CD14-positive monocyte (primary cell): ENCODE data around the gene RNF217. TPM values are rescaled to one million over a fixed set of nuclear protein-coding genes. Genes with fewer than 3 reads are reported as not detected.

Experiments used
- DNase-seq, 3 donors: peaks; one replicate each; pipeline ENCODE4 v3.0.0-alpha.2; 2011 to 2022
- H2AFZ ChIP-seq: 2 replicates; pipeline ENCODE4 v1.6.0; 2012; ENCODE audit warnings: mild to moderate bottlenecking, low read depth, low read length, inconsistent platforms; ENCODE audit not compliant: insufficient read depth, poor library complexity, severe bottlenecking
- H3K27ac ChIP-seq, 2 donors: 1 replicate in 1 of 2; 2 replicates in 1 of 2; pipeline ENCODE4 v1.5.1; 2012 to 2013; ENCODE audit warnings: low read length in 2 of 2, control low read depth in 1 of 2, inconsistent platforms in 1 of 2, low read depth in 1 of 2, mild to moderate bottlenecking in 1 of 2
- H3K27me3 ChIP-seq, 2 donors: one replicate each; pipeline versions ENCODE4 v1.6.0 to v1.6.1; 2011 to 2013; ENCODE audit warnings: low read length in 2 of 2; ENCODE audit not compliant: control insufficient read depth in 2 of 2, insufficient read depth in 2 of 2
- H3K36me3 ChIP-seq, 2 donors: replicated peaks in 1 of 2; 1 replicate in 1 of 2; 2 replicates in 1 of 2; pipeline versions ENCODE4 v1.5.1 to v1.6.1; 2012 to 2013; ENCODE audit warnings: low read length in 2 of 2, control low read depth in 1 of 2, inconsistent platforms in 1 of 2, mild to moderate bottlenecking in 1 of 2; ENCODE audit not compliant: insufficient read depth in 2 of 2, control insufficient read depth in 1 of 2
- H3K4me1 ChIP-seq, 2 donors: 1 replicate in 1 of 2; 2 replicates in 1 of 2; pipeline versions ENCODE4 v1.5.1 to v1.6.1; 2012 to 2013; ENCODE audit warnings: low read length in 2 of 2, control low read depth in 1 of 2, inconsistent platforms in 1 of 2, mild to moderate bottlenecking in 1 of 2, moderate library complexity in 1 of 2; ENCODE audit not compliant: insufficient read depth in 2 of 2, control insufficient read depth in 1 of 2
- H3K4me2 ChIP-seq: replicated peaks from 2 replicates; pipeline ENCODE3; 2012; ENCODE audit warnings: low read length, moderate library complexity, mild to moderate bottlenecking; ENCODE audit not compliant: poor library complexity, severe bottlenecking; ENCODE audit errors: extremely low read depth
- H3K4me3 ChIP-seq, 3 experiments: fragments of 200-600 bp in 1 of 3; sonication (generic) in 1 of 3; replicated peaks in 1 of 3; 1 replicate in 2 of 3; 2 replicates in 1 of 3; pipeline ENCODE4 v1.5.1; 2011 to 2013; ENCODE audit warnings: low read length in 3 of 3, mild to moderate bottlenecking in 3 of 3, control low read depth in 2 of 3, low read depth in 2 of 3, inconsistent platforms in 1 of 3, moderate library complexity in 1 of 3
- H3K79me2 ChIP-seq: 2 replicates; pipeline ENCODE4 v1.6.0; 2012; ENCODE audit warnings: mild to moderate bottlenecking, control low read depth, inconsistent platforms, low read length, moderate library complexity; ENCODE audit not compliant: insufficient read depth
- H3K9ac ChIP-seq: 2 replicates; pipeline ENCODE4 v1.6.0; 2017; ENCODE audit warnings: low read length, mild to moderate bottlenecking; ENCODE audit not compliant: insufficient read depth, poor library complexity, severe bottlenecking
- H3K9me3 ChIP-seq, 2 donors: replicated peaks in 1 of 2; 1 replicate in 1 of 2; 2 replicates in 1 of 2; pipeline versions ENCODE4 v1.5.1 to v1.6.1; 2012 to 2013; ENCODE audit warnings: low read length in 2 of 2, control low read depth in 1 of 2; ENCODE audit not compliant: control insufficient read depth in 1 of 2, insufficient read depth in 1 of 2
- H4K20me1 ChIP-seq: 2 replicates; pipeline ENCODE4 v1.6.0; 2012; ENCODE audit warnings: mild to moderate bottlenecking, low read length, control low read depth, moderate library complexity; ENCODE audit not compliant: insufficient read depth
- H3K27ac Mint-ChIP-seq, 7 donors: one replicate each; pipeline ENCODE4 v1.8.0; 2020; ENCODE audit warnings: mild to moderate bottlenecking in 7 of 7, mixed read lengths in 7 of 7, moderate library complexity in 6 of 7, inconsistent platforms in 2 of 7
- H3K27me3 Mint-ChIP-seq, 3 donors: one replicate each; pipeline ENCODE4 v1.8.0; 2021 to 2022; ENCODE audit warnings: low read depth in 3 of 3, mild to moderate bottlenecking in 3 of 3, mixed read lengths in 3 of 3, moderate library complexity in 3 of 3, inconsistent platforms in 1 of 3
- H3K36me3 Mint-ChIP-seq, 2 donors: one replicate each; pipeline ENCODE4 v1.8.0; 2020; ENCODE audit warnings: mixed read lengths in 2 of 2, inconsistent platforms in 1 of 2, mild to moderate bottlenecking in 1 of 2
- H3K4me1 Mint-ChIP-seq: one replicate; pipeline ENCODE4 v1.8.0; 2020; ENCODE audit warnings: mild to moderate bottlenecking, mixed read lengths
- H3K4me3 Mint-ChIP-seq, 2 donors: one replicate each; pipeline ENCODE4 v1.8.0; 2020; ENCODE audit warnings: mild to moderate bottlenecking in 2 of 2, mixed read lengths in 2 of 2, moderate library complexity in 1 of 2
- H3K9me3 Mint-ChIP-seq, 7 donors: one replicate each; pipeline ENCODE4 v1.8.0; 2020 to 2022; ENCODE audit warnings: mixed read lengths in 7 of 7, mild to moderate bottlenecking in 6 of 7, moderate library complexity in 6 of 7, inconsistent platforms in 2 of 7
- WGBS: methylation state at CpG from one replicate; pipeline ENCODE4 v1.1.5; 2013; ENCODE audit warnings: missing lambda C conversion rate; ENCODE audit not compliant: insufficient coverage; 5-methylcytosine and 5-hydroxymethylcytosine counted together
- intact Hi-C, 2 donors: fragments of 100-400 bp; cut with micrococcal nuclease; formaldehyde crosslinking; loops; one replicate each; pipeline versions ENCODE4 v1.15.0 to v1.15.1; 2023
- polyA plus RNA-seq, 3 donors: library from polyadenylated mRNA; depleted of rRNA in 1 of 3; unstranded in 2 of 3; stranded (reverse) in 1 of 3; fragments of 300-500 nt in 2 of 3; fragments of >200 nt in 1 of 3; fragmentation: Illumina TruSeq in 2 of 3; gene quantifications; 1 replicate in 2 of 3; 2 replicates in 1 of 3; pipeline ENCODE4 v1.2.3, GENCODE V29; 2012 to 2021
- TF ChIP-seq, protein P1 (sequence below): fragments of 200-600 bp; IDR thresholded peaks from one replicate; pipeline ENCODE4 v1.8.0; 2022; ENCODE audit warnings: antibody characterized with exemption, mild to moderate bottlenecking

Gene RNF217
- polyA plus RNA-seq, 3 donors = 2.2 to 11.6 (median 3.3) TPM

DNA sequence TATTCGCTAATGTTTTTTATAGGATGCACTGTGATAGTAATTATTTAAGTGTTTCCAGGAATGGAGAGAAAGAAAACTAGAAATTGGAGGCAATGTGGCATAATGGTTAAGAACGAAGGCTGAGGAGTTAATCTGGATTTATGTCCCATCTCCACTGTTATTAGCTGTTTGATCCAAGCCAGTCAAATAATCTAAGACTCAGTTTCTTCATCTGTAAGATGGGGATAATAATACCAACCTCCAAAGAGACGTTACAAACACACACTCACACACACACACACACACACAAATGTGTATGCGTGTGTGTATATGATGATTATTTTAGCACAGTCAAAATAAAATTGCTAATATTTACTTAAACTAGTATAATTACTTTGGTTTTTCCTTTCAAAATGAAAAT lies 154.5 kb downstream of the RNF217 start:
- Mint-ChIP-seq H3K36me3 (no peaks in the 10 kb centered on the region), H3K9me3 (peaks cover 7 to 13% (median 10%) of the 10 kb centered on the region in 7 donors), H3K27ac (no peak overlapping the region), H3K4me1 (no peaks in the 10 kb centered on the region), H3K4me3 (no peak overlapping the region), H3K27me3 (peaks cover 0 to 1% (median 0%) of the 10 kb centered on the region in 3 donors)
- Histone ChIP-seq H3K36me3 (no peaks in the 10 kb centered on the region), H2AFZ (no peak overlapping the region), H3K4me2 (no peak overlapping the region), H3K27ac (no peak overlapping the region), H3K9ac (no peak overlapping the region), H3K9me3 (peaks cover 8 to 10% of the 10 kb centered on the region in 2 donors), H3K4me3 (no peak overlapping the region), H4K20me1 (no peaks in the 10 kb centered on the region), H3K4me1 (no peaks in the 10 kb centered on the region), H3K79me2 (no peaks in the 10 kb centered on the region), H3K27me3 (no peaks in the 10 kb centered on the region)
- TF ChIP-seq, protein P1, sequence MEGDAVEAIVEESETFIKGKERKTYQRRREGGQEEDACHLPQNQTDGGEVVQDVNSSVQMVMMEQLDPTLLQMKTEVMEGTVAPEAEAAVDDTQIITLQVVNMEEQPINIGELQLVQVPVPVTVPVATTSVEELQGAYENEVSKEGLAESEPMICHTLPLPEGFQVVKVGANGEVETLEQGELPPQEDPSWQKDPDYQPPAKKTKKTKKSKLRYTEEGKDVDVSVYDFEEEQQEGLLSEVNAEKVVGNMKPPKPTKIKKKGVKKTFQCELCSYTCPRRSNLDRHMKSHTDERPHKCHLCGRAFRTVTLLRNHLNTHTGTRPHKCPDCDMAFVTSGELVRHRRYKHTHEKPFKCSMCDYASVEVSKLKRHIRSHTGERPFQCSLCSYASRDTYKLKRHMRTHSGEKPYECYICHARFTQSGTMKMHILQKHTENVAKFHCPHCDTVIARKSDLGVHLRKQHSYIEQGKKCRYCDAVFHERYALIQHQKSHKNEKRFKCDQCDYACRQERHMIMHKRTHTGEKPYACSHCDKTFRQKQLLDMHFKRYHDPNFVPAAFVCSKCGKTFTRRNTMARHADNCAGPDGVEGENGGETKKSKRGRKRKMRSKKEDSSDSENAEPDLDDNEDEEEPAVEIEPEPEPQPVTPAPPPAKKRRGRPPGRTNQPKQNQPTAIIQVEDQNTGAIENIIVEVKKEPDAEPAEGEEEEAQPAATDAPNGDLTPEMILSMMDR = no peak
- no CpG with 5 or more reads among the region's 4 CpGs for WGBS
- no peak for DNase-seq
- intact Hi-C loops = no loop called here

DNA sequence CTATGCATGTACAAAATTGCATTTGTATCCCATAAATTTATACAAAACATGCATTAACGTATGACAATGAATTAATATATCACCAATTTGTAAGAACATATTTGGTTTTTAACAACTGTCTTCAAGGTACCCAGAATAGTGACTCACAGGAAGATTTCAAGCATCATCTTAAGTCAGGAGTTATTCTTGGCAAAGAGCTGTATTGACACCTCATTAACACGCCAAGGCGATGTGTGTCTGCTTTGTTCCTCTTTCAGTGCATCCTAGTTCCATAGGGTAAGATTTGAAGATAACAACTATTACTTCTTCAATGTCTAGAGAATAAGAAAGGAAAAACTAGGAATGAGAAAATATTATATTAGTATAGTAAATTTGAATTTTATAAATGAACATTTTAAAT lies 155.6 kb downstream of the RNF217 start:
- TF ChIP-seq, protein P1 = no peak
- Histone ChIP-seq H3K9me3 (no peaks in the 10 kb centered on the region), H3K4me3 (no peak overlapping the region), H4K20me1 (no peaks in the 10 kb centered on the region), H2AFZ (no peak overlapping the region), H3K9ac (no peak overlapping the region), H3K27ac (no peak overlapping the region), H3K79me2 (no peaks in the 10 kb centered on the region), H3K4me2 (no peak overlapping the region), H3K4me1 (no peaks in the 10 kb centered on the region), H3K36me3 (no peaks in the 10 kb centered on the region), H3K27me3 (no peaks in the 10 kb centered on the region)
- Mint-ChIP-seq H3K4me3 (no peak overlapping the region), H3K9me3 (peaks cover 0 to 2% (median 0%) of the 10 kb centered on the region in 7 donors), H3K36me3 (no peaks in the 10 kb centered on the region), H3K27me3 (peaks cover 0 to 1% (median 0%) of the 10 kb centered on the region in 3 donors), H3K27ac (no peak overlapping the region), H3K4me1 (no peaks in the 10 kb centered on the region)
- intact Hi-C loops = no loop called here
- WGBS = no CpG with 5 or more reads among the region's 3 CpGs
- DNase-seq = no peak
